ENCODE data around the gene UACA.

Gene UACA

GRCh38 chr15:70767667-70768066 is 4.3 kb upstream of the UACA start:
- peaks cover 46% of the 10 kb centered on the region for H3K27me3 Mint-ChIP-seq (ENCODE audit: low read depth)
- H3K27ac Mint-ChIP-seq, result no peak overlapping the region
- H3K4me1 Mint-ChIP-seq (ENCODE audit: low read depth), result peaks cover 14% of the 10 kb centered on the region
- H3K36me3 Mint-ChIP-seq (ENCODE audit: low read depth), result peaks cover 2% of the 10 kb centered on the region
- H3K9me3 Mint-ChIP-seq, result no peaks in the 10 kb centered on the region
- H3K4me3 Mint-ChIP-seq, result no peak overlapping the region

DNA sequence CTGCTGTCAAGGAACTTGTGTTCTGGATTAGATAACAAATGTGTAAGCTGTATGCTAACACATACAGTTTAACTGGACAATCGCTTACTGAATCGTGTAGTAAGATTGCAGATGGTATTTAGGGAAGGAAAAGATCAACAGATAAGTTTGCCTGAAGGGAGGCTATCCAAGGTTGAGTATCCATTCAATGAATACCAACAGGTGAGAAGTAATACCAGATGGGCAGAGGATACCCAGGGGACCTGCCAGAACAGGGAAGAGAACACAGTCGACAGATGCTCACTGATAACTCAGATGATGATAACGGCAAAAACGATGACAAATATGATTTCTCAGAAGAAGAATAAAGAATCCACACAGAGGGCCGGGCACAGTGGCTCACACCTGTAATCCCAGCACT is 3.2 kb upstream of the UACA start:
- Mint-ChIP-seq H3K4me1 (ENCODE audit: low read depth) (peaks cover 17% of the 10 kb centered on the region), H3K9me3 (no peaks in the 10 kb centered on the region), H3K27me3 (ENCODE audit: low read depth) (peaks cover 54% of the 10 kb centered on the region), H3K36me3 (ENCODE audit: low read depth) (peaks cover 2% of the 10 kb centered on the region), H3K4me3 (no peak overlapping the region), H3K27ac (no peak overlapping the region)

- H3K4me3 Mint-ChIP-seq, result no peak overlapping the region
- peaks cover 2% of the 10 kb centered on the region for H3K36me3 Mint-ChIP-seq (ENCODE audit: low read depth)
- H3K27me3 Mint-ChIP-seq (ENCODE audit: low read depth), result peaks cover 57% of the 10 kb centered on the region
These were observed 2.3 kb upstream of the UACA start for GRCh38 chr15:70765504-70766281.

GRCh38 chr15:70763950-70764730 is 782 bp upstream of the UACA start:
- H3K9me3 Mint-ChIP-seq, result no peaks in the 10 kb centered on the region

More at GRCh38 chr15:70765504-70766281, 2.3 kb upstream of the UACA start:
- H3K4me1 Mint-ChIP-seq (ENCODE audit: low read depth), result peaks cover 17% of the 10 kb centered on the region
- no peaks in the 10 kb centered on the region for H3K9me3 Mint-ChIP-seq
- no peak overlapping the region for H3K27ac Mint-ChIP-seq

GRCh38 chr15:70762469-70763119 is 764 bp downstream of the UACA start:
- peaks cover 2% of the 10 kb centered on the region for H3K36me3 Mint-ChIP-seq (ENCODE audit: low read depth)
- H3K4me3 Mint-ChIP-seq, result peak overlapping the region; percentile 56
- H3K9me3 Mint-ChIP-seq, result no peaks in the 10 kb centered on the region
- H3K4me1 Mint-ChIP-seq (ENCODE audit: low read depth), result peaks cover 9% of the 10 kb centered on the region
- peaks cover 60% of the 10 kb centered on the region for H3K27me3 Mint-ChIP-seq (ENCODE audit: low read depth)
- H3K27ac Mint-ChIP-seq, result no peak overlapping the region

More at GRCh38 chr15:70763950-70764730, 782 bp upstream of the UACA start:
- H3K27ac Mint-ChIP-seq, result no peak overlapping the region
- H3K4me1 Mint-ChIP-seq (ENCODE audit: low read depth), result peaks cover 17% of the 10 kb centered on the region
- peaks cover 2% of the 10 kb centered on the region for H3K36me3 Mint-ChIP-seq (ENCODE audit: low read depth)
- peak overlapping the region; percentile 86 for H3K4me3 Mint-ChIP-seq
- peaks cover 59% of the 10 kb centered on the region for H3K27me3 Mint-ChIP-seq (ENCODE audit: low read depth)

DNA sequence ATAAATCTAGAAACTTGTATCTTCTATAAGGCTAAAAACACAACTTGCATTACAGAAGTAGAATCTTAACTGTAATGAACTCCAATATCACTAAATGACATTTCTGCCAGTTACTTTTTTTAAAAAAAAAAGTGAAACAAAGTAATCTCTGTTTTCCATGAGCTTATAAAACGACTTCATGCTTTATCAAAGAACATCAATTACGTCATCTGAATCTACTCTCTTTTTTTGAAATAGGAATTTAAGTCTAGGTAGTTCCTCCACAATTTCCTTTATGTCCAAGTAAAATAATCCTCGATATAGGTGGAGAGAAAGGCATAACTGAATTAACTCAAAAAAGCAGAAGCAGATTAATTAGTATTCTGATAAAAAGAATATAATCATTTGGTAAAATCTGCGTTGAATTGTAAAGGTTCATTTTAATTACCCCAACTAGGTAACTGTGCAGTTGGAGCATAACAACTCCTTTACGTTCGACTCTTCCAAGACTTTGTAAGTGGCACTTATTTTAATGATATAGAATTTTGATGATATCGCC is 1.4 kb downstream of the UACA start:
- Mint-ChIP-seq H3K27ac (no peak overlapping the region), H3K4me3 (peak overlapping the region; percentile 56), H3K9me3 (no peaks in the 10 kb centered on the region), H3K36me3 (ENCODE audit: low read depth) (peaks cover 2% of the 10 kb centered on the region), H3K27me3 (ENCODE audit: low read depth) (peaks cover 61% of the 10 kb centered on the region), H3K4me1 (ENCODE audit: low read depth) (peaks cover 8% of the 10 kb centered on the region)

GRCh38 chr15:70761046-70761445 is 2.3 kb downstream of the UACA start:
- Mint-ChIP-seq H3K4me3 (no peak overlapping the region), H3K36me3 (ENCODE audit: low read depth) (peaks cover 2% of the 10 kb centered on the region), H3K27ac (no peak overlapping the region), H3K9me3 (no peaks in the 10 kb centered on the region), H3K4me1 (ENCODE audit: low read depth) (peaks cover 8% of the 10 kb centered on the region), H3K27me3 (ENCODE audit: low read depth) (peaks cover 62% of the 10 kb centered on the region)

DNA sequence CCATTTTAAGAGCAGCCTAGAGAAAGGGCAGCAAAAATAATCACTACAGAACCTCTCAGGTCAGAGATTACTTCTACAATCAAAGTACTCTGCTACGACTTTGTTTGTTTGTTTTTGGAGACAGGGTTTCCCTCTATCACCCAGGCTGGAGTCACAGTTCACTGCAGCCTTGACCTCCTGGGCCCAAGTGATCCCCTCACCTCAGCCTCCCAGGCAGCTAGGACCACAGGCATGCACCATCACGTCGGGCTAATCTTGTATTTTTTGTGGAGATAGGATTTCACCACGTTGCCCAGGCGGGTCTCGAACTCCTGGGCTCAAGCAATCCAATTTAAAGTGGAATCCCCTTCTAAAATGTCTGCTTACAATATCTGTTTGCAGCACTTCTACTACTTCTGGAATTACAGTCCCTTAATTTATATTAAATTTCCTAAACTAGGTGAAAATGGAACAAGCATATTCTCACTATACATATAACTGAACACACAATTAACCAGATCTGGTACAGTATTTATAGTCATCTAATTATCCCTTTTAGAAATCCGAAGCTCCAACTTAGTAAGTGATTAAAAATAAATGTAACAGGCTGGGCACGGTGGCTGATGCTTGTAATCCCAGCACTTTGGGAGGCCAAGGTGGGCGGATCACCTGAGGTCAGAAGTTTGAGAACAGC is 4.4 kb downstream of the UACA start:
- H3K36me3 Mint-ChIP-seq (ENCODE audit: low read depth), result peaks cover 2% of the 10 kb centered on the region
- H3K4me1 Mint-ChIP-seq (ENCODE audit: low read depth), result peaks cover 6% of the 10 kb centered on the region
- peaks cover 47% of the 10 kb centered on the region for H3K27me3 Mint-ChIP-seq (ENCODE audit: low read depth)
- H3K27ac Mint-ChIP-seq, result no peak overlapping the region
- no peaks in the 10 kb centered on the region for H3K9me3 Mint-ChIP-seq
- no peak overlapping the region for H3K4me3 Mint-ChIP-seq

DNA sequence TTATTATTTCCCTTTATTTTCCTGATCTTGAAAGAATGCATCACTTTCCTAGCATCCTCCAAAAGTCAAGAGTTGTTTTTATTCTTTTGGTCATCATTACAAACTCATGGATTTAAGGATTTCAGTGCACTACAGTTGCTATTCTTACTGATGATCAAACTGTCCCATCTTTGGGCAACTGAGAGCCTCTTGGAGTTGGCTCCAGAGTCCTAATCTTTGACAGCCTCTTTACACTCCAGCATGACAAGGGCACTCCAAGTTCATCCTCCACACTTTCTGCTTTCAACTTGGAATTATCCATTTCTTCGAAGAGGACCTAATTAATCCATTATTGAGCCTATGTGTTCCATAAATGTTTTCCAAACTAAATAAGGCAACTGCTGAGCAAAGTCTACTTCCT is 5.7 kb downstream of the UACA start:
- no peaks in the 10 kb centered on the region for H3K36me3 Mint-ChIP-seq (ENCODE audit: low read depth)
- peaks cover 43% of the 10 kb centered on the region for H3K27me3 Mint-ChIP-seq (ENCODE audit: low read depth)
- H3K9me3 Mint-ChIP-seq, result no peaks in the 10 kb centered on the region
- H3K4me3 Mint-ChIP-seq, result no peak overlapping the region
- peaks cover 3% of the 10 kb centered on the region for H3K4me1 Mint-ChIP-seq (ENCODE audit: low read depth)
- H3K27ac Mint-ChIP-seq, result no peak overlapping the region

DNA sequence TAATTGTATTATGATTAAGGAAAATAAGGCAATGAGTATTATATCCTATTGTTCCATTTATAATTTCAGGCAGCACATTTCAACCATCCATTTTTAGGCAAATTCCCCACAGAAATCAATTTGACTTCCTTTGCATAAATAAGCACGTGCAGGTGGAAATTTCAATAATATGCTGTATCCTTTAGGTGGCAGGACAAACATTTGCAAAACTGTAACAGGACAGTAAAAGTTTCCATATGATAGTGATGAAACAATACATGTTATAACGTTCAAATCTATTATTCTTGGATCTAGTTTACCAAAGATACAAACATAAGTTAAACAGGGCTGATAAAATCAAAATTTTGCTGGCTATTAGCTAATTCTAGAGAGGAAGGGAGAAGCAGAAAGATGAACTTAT is 8.5 kb downstream of the UACA start:
- H3K4me1 Mint-ChIP-seq (ENCODE audit: low read depth), result no peaks in the 10 kb centered on the region
- peaks cover 23% of the 10 kb centered on the region for H3K27me3 Mint-ChIP-seq (ENCODE audit: low read depth)
- no peaks in the 10 kb centered on the region for H3K9me3 Mint-ChIP-seq
- H3K4me3 Mint-ChIP-seq, result no peak overlapping the region
- no peaks in the 10 kb centered on the region for H3K36me3 Mint-ChIP-seq (ENCODE audit: low read depth)
- H3K27ac Mint-ChIP-seq, result no peak overlapping the region

DNA sequence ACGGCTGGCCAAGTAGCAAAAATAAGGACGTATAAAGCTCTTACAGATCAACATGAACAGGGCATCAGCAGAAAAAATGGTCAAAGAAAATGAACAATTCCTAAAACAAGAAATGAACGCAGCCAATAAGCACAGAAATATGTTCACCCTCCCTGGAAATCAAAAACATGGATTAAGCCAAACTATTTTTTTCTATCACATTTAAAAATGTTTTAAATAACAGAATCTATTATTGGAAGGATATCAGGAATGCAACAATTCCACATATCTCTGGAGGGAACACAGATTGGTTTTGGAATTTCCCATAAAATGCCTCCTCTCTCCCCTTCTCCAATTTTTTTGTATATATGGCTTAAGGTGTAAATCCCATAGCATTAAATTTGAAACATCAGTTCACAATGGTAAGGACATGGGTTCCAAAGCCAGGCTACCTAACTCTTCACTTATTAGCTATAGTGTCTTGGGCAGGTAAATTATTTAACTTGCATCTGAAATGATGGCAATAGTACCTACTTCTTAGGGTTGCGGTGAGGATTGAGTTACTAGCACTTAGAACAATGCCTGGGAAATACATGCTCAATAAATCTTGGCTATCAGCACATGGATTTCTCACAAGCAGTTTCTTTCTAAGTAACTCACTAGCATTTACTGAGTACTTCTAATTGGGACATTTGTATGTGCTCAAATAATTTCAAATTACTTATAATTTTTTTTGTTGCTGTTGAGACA is 10.1 kb downstream of the UACA start:
- Mint-ChIP-seq H3K27ac (no peak overlapping the region), H3K9me3 (no peaks in the 10 kb centered on the region), H3K27me3 (ENCODE audit: low read depth) (peaks cover 23% of the 10 kb centered on the region), H3K4me3 (no peak overlapping the region), H3K36me3 (ENCODE audit: low read depth) (no peaks in the 10 kb centered on the region), H3K4me1 (ENCODE audit: low read depth) (no peaks in the 10 kb centered on the region)

DNA sequence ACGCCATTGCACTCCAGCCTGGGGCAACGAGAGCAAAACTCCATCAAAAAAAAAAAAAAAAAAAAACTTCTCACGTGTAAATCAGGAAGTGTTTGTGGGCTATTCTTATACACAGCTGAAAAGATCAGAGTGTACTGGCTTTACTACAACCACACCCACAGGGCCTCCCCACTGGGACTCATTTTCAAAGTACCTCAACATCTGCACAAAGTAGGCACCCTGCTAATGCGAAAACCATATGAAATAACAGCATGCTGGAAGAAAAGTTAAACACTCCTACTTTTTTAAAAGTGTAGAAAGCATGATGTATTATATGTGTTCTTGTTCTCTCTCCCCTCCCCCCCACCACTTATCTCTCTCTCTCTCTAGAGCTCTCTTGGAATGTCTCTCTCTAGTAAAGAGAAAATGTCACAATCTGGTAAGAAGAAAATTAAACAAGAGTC is 11.1 kb downstream of the UACA start:
- H3K4me1 Mint-ChIP-seq (ENCODE audit: low read depth), result no peaks in the 10 kb centered on the region
- peaks cover 15% of the 10 kb centered on the region for H3K27me3 Mint-ChIP-seq (ENCODE audit: low read depth)
- no peak overlapping the region for H3K4me3 Mint-ChIP-seq
- H3K9me3 Mint-ChIP-seq, result no peaks in the 10 kb centered on the region
- no peak overlapping the region for H3K27ac Mint-ChIP-seq
- no peaks in the 10 kb centered on the region for H3K36me3 Mint-ChIP-seq (ENCODE audit: low read depth)

DNA sequence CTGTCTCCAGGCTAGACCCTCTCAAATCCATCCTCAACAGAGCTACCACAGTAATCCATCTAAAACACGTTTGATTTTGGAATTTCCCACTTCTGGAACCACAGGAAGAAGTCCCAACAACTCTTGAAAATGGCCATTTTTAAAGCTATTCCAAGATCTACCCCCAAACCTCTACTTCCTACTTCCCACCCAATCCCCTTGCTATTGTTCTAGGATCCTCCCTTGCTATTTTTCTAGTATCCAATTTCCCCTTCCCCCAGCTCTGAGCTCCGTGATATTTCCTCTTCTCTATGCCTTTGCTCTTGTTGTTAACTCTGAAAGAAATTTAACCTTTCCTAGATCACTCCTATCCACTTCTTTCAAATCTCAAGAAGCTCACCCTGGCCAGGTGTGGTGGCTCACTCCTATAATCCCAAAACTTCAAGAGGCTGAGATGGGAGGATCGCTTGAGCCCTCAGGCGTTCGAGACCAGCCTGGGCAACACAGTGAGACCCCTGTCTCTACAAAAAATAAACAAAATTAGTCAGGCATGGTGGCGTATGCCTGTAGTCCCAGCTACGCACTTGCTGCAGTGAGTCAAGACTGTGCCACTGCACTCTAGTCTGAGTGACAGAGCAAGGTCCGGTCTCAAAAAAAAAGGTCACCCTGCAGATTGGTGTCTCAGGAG is 13.0 kb downstream of the UACA start:
- no peaks in the 10 kb centered on the region for H3K9me3 Mint-ChIP-seq
- no peaks in the 10 kb centered on the region for H3K4me1 Mint-ChIP-seq (ENCODE audit: low read depth)
- H3K27me3 Mint-ChIP-seq (ENCODE audit: low read depth), result peaks cover 20% of the 10 kb centered on the region
- H3K4me3 Mint-ChIP-seq, result no peak overlapping the region
- H3K27ac Mint-ChIP-seq, result no peak overlapping the region
- H3K36me3 Mint-ChIP-seq (ENCODE audit: low read depth), result no peaks in the 10 kb centered on the region

All from T-helper 1 cell treated with Interleukin-12 subunit alpha and Interleukin-12 subunit beta and Interleukin-4 antibody, amounts not matched to agents 30 μg/mL and 1 μg/mL, for 36 hours (primary cell).